Measurements from ENCODE around the gene SELENON.

- TF ChIP-seq MAX (IDR thresholded peaks at IDR 0.05) (no peak), JUND (IDR thresholded peaks at IDR 0.05) (no peak), YY1 (IDR thresholded peaks at IDR 0.05) (peak; percentile 76), FOXA1 (IDR thresholded peaks at IDR 0.05) (peak; percentile 20), CTCF (IDR thresholded peaks at IDR 0.05; ENCODE audit: low read depth, low read length, missing input control) (no peak), ZBTB33 (IDR thresholded peaks at IDR 0.05) (no peak), EGR1 (IDR thresholded peaks at IDR 0.05; ENCODE audit: low read depth in 2 of 2) (no peak), GABPA (IDR thresholded peaks at IDR 0.05 in 1 of 2, conservative IDR thresholded peaks at IDR 0.05 in 1 of 2) (no peak), TAF1 (conservative IDR thresholded peaks at IDR 0.05) (no peak), SP1 (IDR thresholded peaks at IDR 0.05) (peak; percentile 84), RAD21 (IDR thresholded peaks at IDR 0.05) (peak; percentile 44 to 45), ATF3 (IDR thresholded peaks at IDR 0.05) (no peak), REST (IDR thresholded peaks at IDR 0.05) (peak; percentile 52), HNF4G (IDR thresholded peaks at IDR 0.05) (no peak)
Observed at GRCh38 chr1:25773441-25774125, 26.4 kb upstream of the SELENON start.

All from liver (tissue), 3 donors.